Kidney (tissue), 14 donors: ENCODE measurements around the gene WDR53. TPM values are rescaled to one million over a fixed set of nuclear protein-coding genes. Genes with fewer than 3 reads are reported as not detected.
"Not testable (repeated sequence)": the region's sequence is repeated elsewhere in the genome, so short reads cannot be mapped to it uniquely, and the experiment has no call there.

Source experiments
- DNase-seq, 5 donors: peaks; one replicate each; pipeline ENCODE4 v3.0.0-alpha.2; 2013 to 2020
- FAIRE-seq: peaks from 2 replicates; lab custom pipeline; 2012; peaks lifted over from hg19 to GRCh38; lab: Jason Lieb, UNC
- H3K27ac ChIP-seq, 2 donors: one replicate each; pipeline ENCODE4 v1.7.0; 2013; ENCODE audit warnings: low read depth in 2 of 2, low read length in 2 of 2, inconsistent platforms in 1 of 2
- H3K27me3 ChIP-seq: one replicate; pipeline ENCODE4 v1.7.1; 2013; ENCODE audit warnings: low read length, inconsistent platforms; ENCODE audit not compliant: control insufficient read depth, insufficient read depth
- H3K36me3 ChIP-seq, 3 donors: one replicate each; pipeline versions ENCODE4 v1.7.0 to v1.7.1; 2013; ENCODE audit warnings: low read length in 3 of 3, control low read depth in 1 of 3, inconsistent platforms in 1 of 3; ENCODE audit not compliant: insufficient read depth in 3 of 3, control insufficient read depth in 2 of 3
- H3K4me1 ChIP-seq, 3 donors: one replicate each; pipeline versions ENCODE4 v1.7.0 to v1.7.1; 2013; ENCODE audit warnings: low read length in 3 of 3, inconsistent platforms in 1 of 3, low read depth in 1 of 3; ENCODE audit not compliant: control insufficient read depth in 2 of 3, insufficient read depth in 2 of 3
- H3K4me3 ChIP-seq, 3 donors: one replicate each; pipeline versions ENCODE4 v1.7.0 to v1.8.1; 2013; ENCODE audit warnings: low read length in 3 of 3, control low read depth in 1 of 3, inconsistent platforms in 1 of 3
- H3K9ac ChIP-seq, 3 donors: one replicate each; pipeline versions ENCODE4 v1.7.0 to v1.7.1; 2013; ENCODE audit warnings: low read length in 3 of 3, control low read depth in 1 of 3, inconsistent platforms in 1 of 3
- H3K9me3 ChIP-seq, 3 donors: one replicate each; pipeline versions ENCODE4 v1.7.0 to v1.7.1; 2013; ENCODE audit warnings: low read length in 3 of 3, control low read depth in 1 of 3, inconsistent platforms in 1 of 3; ENCODE audit not compliant: control insufficient read depth in 2 of 3, insufficient read depth in 1 of 3
- intact Hi-C: fragments of 100-400 bp; cut with DNase I; formaldehyde crosslinking; loops from one replicate; pipeline ENCODE4 v1.11.1; 2022
- polyA plus RNA-seq: library from polyadenylated mRNA; stranded (reverse); fragments of 350-450 nt; fragmentation: Illumina TruSeq; extraction: RNeasy Lipid Tissue Mini Kit (QIAGEN cat#74804); gene quantifications from one replicate; pipeline ENCODE4 v1.2.3, GENCODE V29; 2014; ENCODE audit warnings: low read depth, low replicate concordance; ENCODE audit not compliant: insufficient read depth
- total RNA-seq: library from RNA; stranded (reverse); fragmentation: NEBNext Ultra II Directional; extraction: Animal tissue kit (Norgen Biotek cat#: 25700); gene quantifications from one replicate; pipeline ENCODE4 v1.2.1, GENCODE V29; 2021
- TF ChIP-seq, protein P1 (sequence below): IDR thresholded peaks from 3 replicates; pipeline ENCODE4 v1.5.1; 2012; ENCODE audit warnings: mild to moderate bottlenecking, moderate library complexity, borderline replicate concordance; ENCODE audit not compliant: insufficient read depth; ENCODE audit errors: extremely low read depth
- donor health status: control.
- donor health status: control.
- donor health status: control.
- donor health status: control.
- donor health status: control.
- donor health status: DM: yes; HTN: yes; CAD: no.
- donor health status: Normal renal cell carcinoma (clear cell type).

Gene WDR53
- total and polyA plus RNA-seq, 2 donors from 2014 or later = 9.0 to 12.3 TPM

DNA sequence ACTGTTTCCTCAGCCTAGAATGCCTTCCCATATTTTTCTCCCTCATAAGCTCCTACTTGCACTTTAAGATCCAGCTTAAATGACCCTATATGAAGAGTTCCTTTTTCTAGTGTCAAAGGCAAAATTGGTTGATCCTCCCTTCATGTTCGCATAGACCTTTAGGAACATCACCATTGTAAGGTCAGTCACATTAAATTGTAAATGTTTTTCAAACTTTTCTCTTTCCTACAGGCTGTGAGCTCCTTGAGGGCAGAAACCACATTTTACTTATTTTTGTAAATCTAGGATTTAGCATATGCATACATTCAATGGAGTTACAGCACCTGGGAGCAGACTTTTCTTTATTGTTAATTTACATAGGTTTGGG lies 54.0 kb downstream of the WDR53 start:
- H3K4me3 ChIP-seq = no peak overlapping the region
- no peak overlapping the region for H3K9ac ChIP-seq
- H3K27me3 ChIP-seq = no peaks in the 10 kb centered on the region
- intact Hi-C loops = no loop called here
- TF ChIP-seq, protein P1, sequence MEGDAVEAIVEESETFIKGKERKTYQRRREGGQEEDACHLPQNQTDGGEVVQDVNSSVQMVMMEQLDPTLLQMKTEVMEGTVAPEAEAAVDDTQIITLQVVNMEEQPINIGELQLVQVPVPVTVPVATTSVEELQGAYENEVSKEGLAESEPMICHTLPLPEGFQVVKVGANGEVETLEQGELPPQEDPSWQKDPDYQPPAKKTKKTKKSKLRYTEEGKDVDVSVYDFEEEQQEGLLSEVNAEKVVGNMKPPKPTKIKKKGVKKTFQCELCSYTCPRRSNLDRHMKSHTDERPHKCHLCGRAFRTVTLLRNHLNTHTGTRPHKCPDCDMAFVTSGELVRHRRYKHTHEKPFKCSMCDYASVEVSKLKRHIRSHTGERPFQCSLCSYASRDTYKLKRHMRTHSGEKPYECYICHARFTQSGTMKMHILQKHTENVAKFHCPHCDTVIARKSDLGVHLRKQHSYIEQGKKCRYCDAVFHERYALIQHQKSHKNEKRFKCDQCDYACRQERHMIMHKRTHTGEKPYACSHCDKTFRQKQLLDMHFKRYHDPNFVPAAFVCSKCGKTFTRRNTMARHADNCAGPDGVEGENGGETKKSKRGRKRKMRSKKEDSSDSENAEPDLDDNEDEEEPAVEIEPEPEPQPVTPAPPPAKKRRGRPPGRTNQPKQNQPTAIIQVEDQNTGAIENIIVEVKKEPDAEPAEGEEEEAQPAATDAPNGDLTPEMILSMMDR = no peak
- H3K9me3 ChIP-seq = peaks cover 1 to 16% (median 8%) of the 10 kb centered on the region in 3 donors
- no peak overlapping the region for H3K27ac ChIP-seq
- no peak for FAIRE-seq
- H3K36me3 ChIP-seq = no peaks in the 10 kb centered on the region
- DNase-seq = no peak
- no peaks in the 10 kb centered on the region for H3K4me1 ChIP-seq

DNA sequence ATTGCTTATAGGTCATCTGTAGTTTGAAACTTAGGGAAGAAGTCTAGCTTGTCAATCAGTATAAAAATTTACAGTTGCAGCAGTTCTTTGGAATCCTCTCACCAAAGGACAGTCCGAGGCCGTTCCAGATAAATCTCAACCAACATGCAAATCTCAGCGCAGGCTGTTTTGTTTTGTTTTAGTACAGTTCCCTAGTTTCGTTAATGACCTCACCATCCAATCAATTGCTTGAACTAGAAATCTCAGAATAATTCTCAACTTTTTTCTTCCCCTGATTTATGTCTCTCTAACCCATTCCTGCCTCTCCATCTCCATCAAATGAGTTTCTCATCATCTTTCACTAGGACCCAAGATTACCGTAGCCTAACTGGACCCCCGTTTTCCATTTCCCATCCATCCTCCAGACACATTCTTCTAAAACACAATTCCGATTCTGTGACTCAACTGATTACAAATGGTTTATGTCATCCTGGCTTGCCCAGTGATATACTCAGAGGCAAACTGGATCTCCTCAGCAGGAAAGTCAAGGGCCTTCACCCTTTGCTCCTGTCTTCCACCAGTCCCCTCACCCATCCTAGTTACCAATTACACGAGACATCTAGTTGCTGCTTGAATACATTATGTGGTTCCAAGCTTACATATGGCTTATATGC lies 54.5 kb downstream of the WDR53 start:
- H3K9me3 ChIP-seq = peaks cover 1 to 11% (median 4%) of the 10 kb centered on the region in 3 donors
- no peaks in the 10 kb centered on the region for H3K36me3 ChIP-seq
- no peak overlapping the region for H3K4me3 ChIP-seq
- DNase-seq = no peak
- FAIRE-seq = no peak
- intact Hi-C loops = no loop called here
- no peak overlapping the region for H3K27ac ChIP-seq
- H3K27me3 ChIP-seq = no peaks in the 10 kb centered on the region
- no peak overlapping the region for H3K9ac ChIP-seq
- TF ChIP-seq, protein P1 = no peak
- no peaks in the 10 kb centered on the region for H3K4me1 ChIP-seq

DNA sequence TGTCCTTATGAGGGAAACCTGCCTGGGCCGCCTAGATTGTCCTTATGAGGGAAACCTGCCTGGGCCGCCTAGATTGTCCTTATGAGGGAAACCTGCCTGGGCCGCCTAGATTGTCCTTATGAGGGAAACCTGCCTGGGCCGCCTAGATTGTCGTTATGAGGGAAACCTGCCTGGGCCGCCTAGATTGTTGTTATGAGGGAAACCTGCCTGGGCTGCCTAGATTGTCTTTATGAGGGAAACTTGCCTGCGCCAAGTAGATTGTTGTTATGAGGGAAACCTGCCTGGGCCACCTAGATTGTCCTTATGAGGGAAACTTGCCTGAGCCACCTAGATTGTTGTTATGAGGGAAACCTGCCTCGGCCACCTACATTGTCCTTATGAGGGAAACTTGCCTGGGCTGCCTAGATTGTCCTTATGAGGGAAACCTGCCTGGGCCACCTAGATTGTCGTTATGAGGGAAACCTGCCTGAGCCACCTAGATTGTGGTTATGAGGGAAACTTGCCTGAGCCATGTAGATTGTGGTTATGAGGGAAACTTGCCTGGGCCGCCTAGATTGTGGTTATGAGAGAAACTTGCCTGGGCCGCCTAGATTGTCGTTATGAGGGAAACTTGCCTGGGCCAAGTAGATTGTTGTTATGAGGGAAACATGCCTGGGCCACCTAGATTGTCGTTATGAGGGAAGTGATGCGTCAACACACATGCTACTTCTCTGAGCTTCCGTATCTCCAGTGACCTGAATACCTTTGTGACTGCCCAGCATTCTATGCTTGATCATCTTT lies 56.5 kb downstream of the WDR53 start:
- FAIRE-seq, H3K36me3 ChIP-seq, H3K27ac ChIP-seq, H3K9ac ChIP-seq, DNase-seq, intact Hi-C loops, H3K4me1 ChIP-seq, H3K4me3 ChIP-seq, H3K9me3 ChIP-seq, H3K27me3 ChIP-seq: not testable (repeated sequence)

DNA sequence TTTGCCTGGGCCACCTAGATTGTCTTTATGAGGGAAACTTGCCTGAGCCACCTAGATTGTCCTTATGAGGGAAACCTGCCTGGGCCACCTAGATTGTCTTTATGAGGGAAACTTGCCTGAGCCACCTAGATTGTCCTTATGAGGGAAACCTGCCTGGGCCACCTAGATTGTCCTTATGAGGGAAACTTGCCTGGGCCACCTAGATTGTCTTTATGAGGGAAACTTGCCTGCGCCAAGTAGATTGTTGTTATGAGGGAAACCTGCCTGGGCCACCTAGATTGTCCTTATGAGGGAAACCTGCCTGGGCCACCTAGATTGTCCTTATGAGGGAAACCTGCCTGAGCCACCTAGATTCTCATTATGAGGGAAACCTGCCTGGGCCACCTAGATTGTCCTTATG lies 57.2 kb downstream of the WDR53 start:
- DNase-seq, intact Hi-C loops, H3K36me3 ChIP-seq, H3K27ac ChIP-seq, H3K27me3 ChIP-seq, H3K9me3 ChIP-seq, H3K4me1 ChIP-seq, FAIRE-seq, H3K9ac ChIP-seq, H3K4me3 ChIP-seq: not testable (repeated sequence)
